HEK293 (cell line): ENCODE results near the gene IKZF2.

ENCODE experiments used
- CTCF ChIA-PET: fragments of 350-600 bp; formaldehyde crosslinking; extraction: SDS; loops from one replicate; lab custom pipeline; 2021; ENCODE audit warnings: antibody characterized with exemption; lab: Yijun Ruan, JAX
- POLR2A ChIA-PET: fragments of 300-600 bp; formaldehyde crosslinking; extraction: SDS; loops from one replicate; lab custom pipeline; 2020; ENCODE audit warnings: antibody characterized with exemption, inconsistent platforms; lab: Yijun Ruan, JAX
- H3K27ac ChIP-seq: fragments of 200-500 bp; sonication (Bioruptor generic); 2 replicates; pipeline ENCODE4 v1.5.1; 2014; ENCODE audit warnings: low read depth, low read length, control low read depth, inconsistent platforms; ENCODE audit errors: extremely low read depth
- H3K36me3 ChIP-seq, 2 experiments: fragments of 200-500 bp in 1 of 2; sonication (Bioruptor generic) in 1 of 2; 1 replicate in 1 of 2; 2 replicates in 1 of 2; pipeline ENCODE4 v1.5.1; 2014 to 2017; ENCODE audit warnings: inconsistent platforms in 2 of 2, low read length in 2 of 2; ENCODE audit not compliant: control insufficient read depth in 2 of 2, insufficient read depth in 1 of 2
- H3K4me1 ChIP-seq: fragments of 200-500 bp; sonication (Bioruptor generic); 2 replicates; pipeline ENCODE4 v1.5.1; 2014; ENCODE audit warnings: mild to moderate bottlenecking, low read length, inconsistent platforms; ENCODE audit not compliant: control insufficient read depth, insufficient read depth
- H3K4me3 ChIP-seq: 2 replicates; pipeline ENCODE4 v1.5.1; 2011; ENCODE audit warnings: low read depth, mild to moderate bottlenecking, control low read depth, low read length, moderate library complexity
- H3K9me3 ChIP-seq: fragments of 200-500 bp; sonication (Bioruptor generic); 2 replicates; pipeline ENCODE4 v1.5.1; 2014; ENCODE audit warnings: low read depth, low read length, inconsistent platforms; ENCODE audit not compliant: control insufficient read depth, insufficient read depth
- HOXD13 ChIP-seq: sonication (generic); formaldehyde crosslinking; IDR thresholded peaks from 2 replicates; pipeline ENCODE4 v1.8.0; 2022; ENCODE audit warnings: missing genetic modification reagents, borderline replicate concordance
- KLF1 ChIP-seq: fragments of 450-650 bp; formaldehyde crosslinking; IDR thresholded peaks from 2 replicates; pipeline ENCODE4 v1.5.1; 2016; ENCODE audit warnings: missing biosample characterization, missing genetic modification characterization
- KLF10 ChIP-seq: fragments of 450-650 bp; IDR thresholded peaks from 2 replicates; pipeline ENCODE4 v1.5.1; 2018; ENCODE audit warnings: missing biosample characterization, mild to moderate bottlenecking, missing genetic modification characterization
- KLF9 ChIP-seq: fragments of 450-650 bp; formaldehyde crosslinking; IDR thresholded peaks from 2 replicates; pipeline ENCODE4 v1.5.1; 2016; ENCODE audit warnings: missing biosample characterization, missing genetic modification characterization, low read depth
- ZBTB8A ChIP-seq: fragments of 450-650 bp; formaldehyde crosslinking; IDR thresholded peaks from 2 replicates; pipeline ENCODE4 v1.5.1; 2016; ENCODE audit warnings: missing biosample characterization, missing genetic modification characterization
- ZIC2 ChIP-seq: fragments of 450-650 bp; formaldehyde crosslinking; IDR thresholded peaks from 2 replicates; pipeline ENCODE4 v1.5.1; 2016; ENCODE audit warnings: missing biosample characterization, missing genetic modification characterization
- ZNF114 ChIP-seq: fragments of 450-650 bp; formaldehyde crosslinking; IDR thresholded peaks from 2 replicates; pipeline ENCODE4 v1.5.0; 2017; ENCODE audit warnings: missing biosample characterization, missing genetic modification characterization
- ZNF175 ChIP-seq: fragments of 450-650 bp; formaldehyde crosslinking; IDR thresholded peaks from 2 replicates; pipeline ENCODE4 v1.5.1; 2016; ENCODE audit warnings: missing biosample characterization, missing genetic modification characterization
- ZNF23 ChIP-seq: fragments of 450-650 bp; formaldehyde crosslinking; IDR thresholded peaks from 2 replicates; pipeline ENCODE4 v1.5.1; 2016; ENCODE audit warnings: missing biosample characterization, missing genetic modification characterization, borderline replicate concordance
- ZNF302 ChIP-seq: fragments of 450-650 bp; formaldehyde crosslinking; IDR thresholded peaks from 2 replicates; pipeline ENCODE4 v1.5.1; 2016; ENCODE audit warnings: missing biosample characterization, missing genetic modification characterization, low read depth
- ZNF311 ChIP-seq: fragments of 450-650 bp; formaldehyde crosslinking; IDR thresholded peaks from 2 replicates; pipeline ENCODE4 v1.5.1; 2017; ENCODE audit warnings: missing biosample characterization, missing genetic modification characterization, borderline replicate concordance
- ZNF354C ChIP-seq: fragments of 450-650 bp; formaldehyde crosslinking; IDR thresholded peaks from 2 replicates; pipeline ENCODE4 v1.5.1; 2016; ENCODE audit warnings: missing biosample characterization, missing genetic modification characterization, low read depth, borderline replicate concordance
- ZNF366 ChIP-seq: fragments of 450-650 bp; formaldehyde crosslinking; conservative IDR thresholded peaks from 2 replicates; pipeline ENCODE4 v1.5.1; 2016; ENCODE audit warnings: missing biosample characterization, missing genetic modification characterization
- ZNF394 ChIP-seq: fragments of 450-650 bp; formaldehyde crosslinking; IDR thresholded peaks from 2 replicates; pipeline ENCODE4 v1.5.1; 2016; ENCODE audit warnings: missing biosample characterization, missing genetic modification characterization, mild to moderate bottlenecking, moderate library complexity, borderline replicate concordance
- ZNF558 ChIP-seq: fragments of 450-650 bp; formaldehyde crosslinking; IDR thresholded peaks from 2 replicates; pipeline ENCODE4 v1.5.1; 2016; ENCODE audit warnings: missing biosample characterization, missing genetic modification characterization
- ZNF585B ChIP-seq: fragments of 450-650 bp; formaldehyde crosslinking; IDR thresholded peaks from 2 replicates; pipeline ENCODE4 v1.5.1; 2016; ENCODE audit warnings: missing biosample characterization, missing genetic modification characterization
- ZNF677 ChIP-seq: fragments of 450-650 bp; IDR thresholded peaks from 2 replicates; pipeline ENCODE4 v1.5.0; 2018; ENCODE audit warnings: missing biosample characterization, mild to moderate bottlenecking, missing genetic modification characterization, moderate library complexity
- ZXDB ChIP-seq: fragments of 450-650 bp; formaldehyde crosslinking; IDR thresholded peaks from 2 replicates; pipeline ENCODE4 v1.5.1; 2016; ENCODE audit warnings: missing biosample characterization, missing genetic modification characterization
- TF ChIP-seq, protein P1 (sequence below): fragments of 450-650 bp; formaldehyde crosslinking; IDR thresholded peaks from 2 replicates; pipeline ENCODE4 v1.5.1; 2017; ENCODE audit warnings: missing biosample characterization, missing genetic modification characterization
- TF ChIP-seq, protein P2 (sequence below): fragments of 450-650 bp; formaldehyde crosslinking; IDR thresholded peaks from 2 replicates; pipeline ENCODE4 v1.5.1; 2016; ENCODE audit warnings: missing biosample characterization, missing genetic modification characterization, borderline replicate concordance
- TF ChIP-seq, protein P3 (sequence below): fragments of 450-650 bp; formaldehyde crosslinking; IDR thresholded peaks from 2 replicates; pipeline ENCODE4 v1.5.1; 2017; ENCODE audit warnings: missing biosample characterization, missing genetic modification characterization
- TF ChIP-seq, protein P4 (sequence below): fragments of 450-650 bp; IDR thresholded peaks from 2 replicates; pipeline ENCODE4 v1.5.1; 2018; ENCODE audit warnings: missing biosample characterization, missing genetic modification characterization

Gene IKZF2

DNA sequence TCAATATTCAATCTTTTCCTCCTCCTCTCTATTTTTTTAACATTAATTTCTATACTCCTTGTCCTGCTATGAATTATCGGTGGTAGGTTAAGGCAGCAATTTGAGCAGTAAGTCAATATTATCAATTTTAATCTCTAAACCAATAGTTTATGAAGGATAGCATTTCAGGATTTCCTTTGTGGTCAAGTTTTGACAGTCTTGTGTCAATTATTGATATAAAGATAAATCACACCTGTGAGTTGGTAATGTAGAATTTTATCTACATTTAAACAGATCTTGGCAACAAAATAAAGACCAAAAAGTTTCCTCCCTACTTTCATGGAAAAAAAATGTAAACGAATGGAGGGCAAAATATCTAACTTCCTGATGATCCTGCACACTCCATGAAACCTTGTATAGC lies 87.3 kb downstream of the IKZF2 start:
- CTCF ChIA-PET: no interaction called here
- POLR2A ChIA-PET: no interaction called here
- no peak overlapping the region for H3K4me3 ChIP-seq
- H3K4me1 ChIP-seq: no peaks in the 10 kb centered on the region
- H3K27ac ChIP-seq: no peak overlapping the region
- H3K9me3 ChIP-seq: no peaks in the 10 kb centered on the region
- no peaks in the 10 kb centered on the region for H3K36me3 ChIP-seq
- no peak for TF ChIP-seq ZXDB (tag by site-specific recombination)
- TF ChIP-seq ZNF585B: no peak
- TF ChIP-seq, protein P1, sequence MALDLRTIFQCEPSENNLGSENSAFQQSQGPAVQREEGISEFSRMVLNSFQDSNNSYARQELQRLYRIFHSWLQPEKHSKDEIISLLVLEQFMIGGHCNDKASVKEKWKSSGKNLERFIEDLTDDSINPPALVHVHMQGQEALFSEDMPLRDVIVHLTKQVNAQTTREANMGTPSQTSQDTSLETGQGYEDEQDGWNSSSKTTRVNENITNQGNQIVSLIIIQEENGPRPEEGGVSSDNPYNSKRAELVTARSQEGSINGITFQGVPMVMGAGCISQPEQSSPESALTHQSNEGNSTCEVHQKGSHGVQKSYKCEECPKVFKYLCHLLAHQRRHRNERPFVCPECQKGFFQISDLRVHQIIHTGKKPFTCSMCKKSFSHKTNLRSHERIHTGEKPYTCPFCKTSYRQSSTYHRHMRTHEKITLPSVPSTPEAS (tag by site-specific recombination): no peak
- TF ChIP-seq, protein P2, sequence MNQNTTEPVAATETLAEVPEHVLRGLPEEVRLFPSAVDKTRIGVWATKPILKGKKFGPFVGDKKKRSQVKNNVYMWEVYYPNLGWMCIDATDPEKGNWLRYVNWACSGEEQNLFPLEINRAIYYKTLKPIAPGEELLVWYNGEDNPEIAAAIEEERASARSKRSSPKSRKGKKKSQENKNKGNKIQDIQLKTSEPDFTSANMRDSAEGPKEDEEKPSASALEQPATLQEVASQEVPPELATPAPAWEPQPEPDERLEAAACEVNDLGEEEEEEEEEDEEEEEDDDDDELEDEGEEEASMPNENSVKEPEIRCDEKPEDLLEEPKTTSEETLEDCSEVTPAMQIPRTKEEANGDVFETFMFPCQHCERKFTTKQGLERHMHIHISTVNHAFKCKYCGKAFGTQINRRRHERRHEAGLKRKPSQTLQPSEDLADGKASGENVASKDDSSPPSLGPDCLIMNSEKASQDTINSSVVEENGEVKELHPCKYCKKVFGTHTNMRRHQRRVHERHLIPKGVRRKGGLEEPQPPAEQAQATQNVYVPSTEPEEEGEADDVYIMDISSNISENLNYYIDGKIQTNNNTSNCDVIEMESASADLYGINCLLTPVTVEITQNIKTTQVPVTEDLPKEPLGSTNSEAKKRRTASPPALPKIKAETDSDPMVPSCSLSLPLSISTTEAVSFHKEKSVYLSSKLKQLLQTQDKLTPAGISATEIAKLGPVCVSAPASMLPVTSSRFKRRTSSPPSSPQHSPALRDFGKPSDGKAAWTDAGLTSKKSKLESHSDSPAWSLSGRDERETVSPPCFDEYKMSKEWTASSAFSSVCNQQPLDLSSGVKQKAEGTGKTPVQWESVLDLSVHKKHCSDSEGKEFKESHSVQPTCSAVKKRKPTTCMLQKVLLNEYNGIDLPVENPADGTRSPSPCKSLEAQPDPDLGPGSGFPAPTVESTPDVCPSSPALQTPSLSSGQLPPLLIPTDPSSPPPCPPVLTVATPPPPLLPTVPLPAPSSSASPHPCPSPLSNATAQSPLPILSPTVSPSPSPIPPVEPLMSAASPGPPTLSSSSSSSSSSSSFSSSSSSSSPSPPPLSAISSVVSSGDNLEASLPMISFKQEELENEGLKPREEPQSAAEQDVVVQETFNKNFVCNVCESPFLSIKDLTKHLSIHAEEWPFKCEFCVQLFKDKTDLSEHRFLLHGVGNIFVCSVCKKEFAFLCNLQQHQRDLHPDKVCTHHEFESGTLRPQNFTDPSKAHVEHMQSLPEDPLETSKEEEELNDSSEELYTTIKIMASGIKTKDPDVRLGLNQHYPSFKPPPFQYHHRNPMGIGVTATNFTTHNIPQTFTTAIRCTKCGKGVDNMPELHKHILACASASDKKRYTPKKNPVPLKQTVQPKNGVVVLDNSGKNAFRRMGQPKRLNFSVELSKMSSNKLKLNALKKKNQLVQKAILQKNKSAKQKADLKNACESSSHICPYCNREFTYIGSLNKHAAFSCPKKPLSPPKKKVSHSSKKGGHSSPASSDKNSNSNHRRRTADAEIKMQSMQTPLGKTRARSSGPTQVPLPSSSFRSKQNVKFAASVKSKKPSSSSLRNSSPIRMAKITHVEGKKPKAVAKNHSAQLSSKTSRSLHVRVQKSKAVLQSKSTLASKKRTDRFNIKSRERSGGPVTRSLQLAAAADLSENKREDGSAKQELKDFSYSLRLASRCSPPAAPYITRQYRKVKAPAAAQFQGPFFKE (tag by site-specific recombination): no peak
- TF ChIP-seq ZNF354C (tag by site-specific recombination): no peak
- TF ChIP-seq ZNF366 (tag by site-specific recombination): no peak
- no peak for TF ChIP-seq KLF1 (tag by site-specific recombination)
- TF ChIP-seq ZNF23 (tag by site-specific recombination): no peak
- TF ChIP-seq HOXD13 (CRISPR knock-in tag): no peak
- no peak for TF ChIP-seq KLF9 (tag by site-specific recombination)
- TF ChIP-seq, protein P3, sequence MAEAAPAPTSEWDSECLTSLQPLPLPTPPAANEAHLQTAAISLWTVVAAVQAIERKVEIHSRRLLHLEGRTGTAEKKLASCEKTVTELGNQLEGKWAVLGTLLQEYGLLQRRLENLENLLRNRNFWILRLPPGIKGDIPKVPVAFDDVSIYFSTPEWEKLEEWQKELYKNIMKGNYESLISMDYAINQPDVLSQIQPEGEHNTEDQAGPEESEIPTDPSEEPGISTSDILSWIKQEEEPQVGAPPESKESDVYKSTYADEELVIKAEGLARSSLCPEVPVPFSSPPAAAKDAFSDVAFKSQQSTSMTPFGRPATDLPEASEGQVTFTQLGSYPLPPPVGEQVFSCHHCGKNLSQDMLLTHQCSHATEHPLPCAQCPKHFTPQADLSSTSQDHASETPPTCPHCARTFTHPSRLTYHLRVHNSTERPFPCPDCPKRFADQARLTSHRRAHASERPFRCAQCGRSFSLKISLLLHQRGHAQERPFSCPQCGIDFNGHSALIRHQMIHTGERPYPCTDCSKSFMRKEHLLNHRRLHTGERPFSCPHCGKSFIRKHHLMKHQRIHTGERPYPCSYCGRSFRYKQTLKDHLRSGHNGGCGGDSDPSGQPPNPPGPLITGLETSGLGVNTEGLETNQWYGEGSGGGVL: no peak
- no peak for TF ChIP-seq ZNF677

DNA sequence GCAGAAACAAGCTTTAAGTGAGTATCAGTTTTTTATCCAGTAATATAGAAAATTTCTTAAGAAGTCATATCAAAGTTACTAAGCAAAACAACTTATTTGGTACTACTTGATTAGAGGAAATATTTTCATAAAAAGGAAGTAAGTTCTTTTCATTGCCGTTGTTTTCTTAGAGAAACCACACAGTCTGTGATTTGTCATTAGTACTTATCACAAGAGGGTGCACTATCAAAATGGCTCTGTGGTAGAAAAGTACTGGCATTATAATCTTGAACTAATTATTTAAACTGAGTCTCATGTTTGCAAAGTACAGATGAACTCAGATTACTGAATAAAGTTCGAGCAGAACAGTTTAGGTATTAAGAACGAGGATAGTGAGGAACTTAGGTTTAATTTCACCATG lies 93.4 kb downstream of the IKZF2 start:
- TF ChIP-seq ZNF394 (tag by site-specific recombination): no peak
- no peak for TF ChIP-seq ZNF175
- no peak for TF ChIP-seq ZNF558 (tag by site-specific recombination)
- no peak for TF ChIP-seq ZNF311 (tag by site-specific recombination)
- TF ChIP-seq, protein P4, sequence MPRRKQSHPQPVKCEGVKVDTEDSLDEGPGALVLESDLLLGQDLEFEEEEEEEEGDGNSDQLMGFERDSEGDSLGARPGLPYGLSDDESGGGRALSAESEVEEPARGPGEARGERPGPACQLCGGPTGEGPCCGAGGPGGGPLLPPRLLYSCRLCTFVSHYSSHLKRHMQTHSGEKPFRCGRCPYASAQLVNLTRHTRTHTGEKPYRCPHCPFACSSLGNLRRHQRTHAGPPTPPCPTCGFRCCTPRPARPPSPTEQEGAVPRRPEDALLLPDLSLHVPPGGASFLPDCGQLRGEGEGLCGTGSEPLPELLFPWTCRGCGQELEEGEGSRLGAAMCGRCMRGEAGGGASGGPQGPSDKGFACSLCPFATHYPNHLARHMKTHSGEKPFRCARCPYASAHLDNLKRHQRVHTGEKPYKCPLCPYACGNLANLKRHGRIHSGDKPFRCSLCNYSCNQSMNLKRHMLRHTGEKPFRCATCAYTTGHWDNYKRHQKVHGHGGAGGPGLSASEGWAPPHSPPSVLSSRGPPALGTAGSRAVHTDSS (tag by site-specific recombination): no peak
- no peak for TF ChIP-seq ZNF302 (tag by site-specific recombination)
- TF ChIP-seq ZNF114: no peak
- no peak for TF ChIP-seq ZIC2 (tag by site-specific recombination)
- no peak for TF ChIP-seq KLF10 (tag by site-specific recombination)
- TF ChIP-seq ZBTB8A (tag by site-specific recombination): no peak
- ChIA-PET CTCF (no interaction called here), POLR2A (no interaction called here)
- no peaks in the 10 kb centered on the region for H3K4me1 ChIP-seq
- H3K36me3 ChIP-seq: no peaks in the 10 kb centered on the region
- H3K9me3 ChIP-seq: no peaks in the 10 kb centered on the region
- no peak overlapping the region for H3K4me3 ChIP-seq
- no peak overlapping the region for H3K27ac ChIP-seq
